H1 (cell line): ENCODE measurements around the gene CASZ1.

Source experiments
- ATF3 ChIP-seq: IDR thresholded peaks from 2 replicates; pipeline ENCODE4 v1.6.1; 2011; ENCODE audit warnings: low read depth, mild to moderate bottlenecking, low read length; ENCODE audit not compliant: insufficient read depth
- BACH1 ChIP-seq: IDR thresholded peaks from 2 replicates; pipeline ENCODE4 v1.6.1; 2012; ENCODE audit warnings: low read length, improper control_type of control experiment
- CTCF ChIP-seq, 3 experiments: IDR thresholded peaks; 1 replicate in 2 of 3; 2 replicates in 1 of 3; pipeline versions ENCODE4 v1.5.1 to v1.6.1; 2011; ENCODE audit warnings: low read length in 3 of 3, mild to moderate bottlenecking in 3 of 3, inconsistent platforms in 2 of 3, low read depth in 1 of 3, moderate library complexity in 1 of 3; ENCODE audit not compliant: insufficient read depth in 1 of 3; ENCODE audit errors: control extremely low read depth in 1 of 3
- EP300 ChIP-seq, 2 experiments: IDR thresholded peaks; 1 replicate in 1 of 2; 2 replicates in 1 of 2; pipeline ENCODE4 v1.6.1; 2011 to 2012; ENCODE audit warnings: low read depth in 2 of 2, low read length in 2 of 2, mild to moderate bottlenecking in 2 of 2, borderline replicate concordance in 1 of 2, inconsistent platforms in 1 of 2, moderate library complexity in 1 of 2
- GABPA ChIP-seq: IDR thresholded peaks from 2 replicates; pipeline ENCODE4 v1.6.1; 2011; ENCODE audit warnings: mild to moderate bottlenecking, low read length, moderate library complexity, borderline replicate concordance; ENCODE audit not compliant: insufficient read depth
- MAX ChIP-seq: IDR thresholded peaks from 2 replicates; pipeline ENCODE4 v1.6.1; 2012; ENCODE audit warnings: inconsistent platforms
- NANOG ChIP-seq: IDR thresholded peaks from 2 replicates; pipeline ENCODE4 v1.6.1; 2011; ENCODE audit warnings: low read length, low read depth, mild to moderate bottlenecking, inconsistent platforms; ENCODE audit not compliant: insufficient read depth, poor library complexity, severe bottlenecking
- SIRT6 ChIP-seq: IDR thresholded peaks from one replicate; pipeline ENCODE4 v1.7.1; 2012; ENCODE audit warnings: low read length, inconsistent platforms

- no peak for TF ChIP-seq BACH1
- TF ChIP-seq EP300 (IDR thresholded peaks at IDR 0.05; ENCODE audit: borderline replicate concordance in 1 of 2, low read depth in 2 of 2, low read length in 2 of 2) = no peak
- TF ChIP-seq SIRT6 = no peak
- no peak for TF ChIP-seq NANOG
- no peak for TF ChIP-seq CTCF (IDR thresholded peaks at IDR 0.05; ENCODE audit: control extremely low read depth in 1 of 3, insufficient read depth in 1 of 3, low read depth in 1 of 3, low read length in 3 of 3)
- TF ChIP-seq MAX = no peak
- TF ChIP-seq ATF3 = no peak
- no peak for TF ChIP-seq GABPA
Measured at GRCh38 chr1:10688409-10688786, 108.0 kb downstream of the CASZ1 start.
